DND-41 (cell line): ENCODE measurements around the gene CYLC1.

Experiments
- ATAC-seq: fragments of 200-7000 bp; cut with Tn5 transposase; 3 replicates; pipeline ENCODE4 v1.9.1; 2021; ENCODE audit warnings: low read depth; ENCODE audit not compliant: insufficient read depth
- DNase-seq: peaks from one replicate; pipeline ENCODE4 v3.0.0-alpha.2; 2020
- H2AFZ ChIP-seq: 2 replicates; pipeline ENCODE4 v1.6.0; 2012; ENCODE audit warnings: low read depth, low read length
- H3K27ac ChIP-seq: 2 replicates; pipeline ENCODE4 v1.5.1; 2012; ENCODE audit warnings: low read length, inconsistent platforms
- H3K27me3 ChIP-seq: fragments of 200-600 bp; sonication (generic); 2 replicates; pipeline ENCODE4 v1.6.0; 2012; ENCODE audit warnings: low read length, mild to moderate bottlenecking, inconsistent platforms; ENCODE audit not compliant: insufficient read depth, poor library complexity
- H3K36me3 ChIP-seq: 2 replicates; pipeline ENCODE4 v1.5.1; 2012; ENCODE audit warnings: low read length, inconsistent platforms; ENCODE audit not compliant: insufficient read depth
- H3K4me1 ChIP-seq: 2 replicates; pipeline ENCODE4 v1.5.1; 2012; ENCODE audit warnings: mild to moderate bottlenecking, low read length; ENCODE audit not compliant: insufficient read depth
- H3K4me2 ChIP-seq: 2 replicates; pipeline ENCODE4 v1.6.0; 2012; ENCODE audit warnings: mild to moderate bottlenecking, moderate library complexity, low read length, inconsistent platforms; ENCODE audit not compliant: insufficient read depth
- H3K4me3 ChIP-seq, 2 experiments: fragments of 200-600 bp in 1 of 2; shearing (Covaris generic) in 1 of 2; 2 replicates each; pipeline ENCODE4 v1.5.1; 2012 to 2016; ENCODE audit warnings: inconsistent platforms in 2 of 2, low read length in 2 of 2, mild to moderate bottlenecking in 2 of 2, low read depth in 1 of 2, moderate library complexity in 1 of 2
- H3K79me2 ChIP-seq: 2 replicates; pipeline ENCODE4 v1.6.0; 2012; ENCODE audit warnings: low read length, inconsistent platforms; ENCODE audit not compliant: insufficient read depth
- H3K9ac ChIP-seq: 2 replicates; pipeline ENCODE4 v1.6.0; 2012; ENCODE audit warnings: low read depth, mild to moderate bottlenecking, inconsistent platforms, low read length, moderate library complexity
- H3K9me3 ChIP-seq: 2 replicates; pipeline ENCODE4 v1.5.1; 2012; ENCODE audit warnings: low read length, moderate library complexity, mild to moderate bottlenecking, inconsistent platforms; ENCODE audit not compliant: insufficient read depth, severe bottlenecking
- H4K20me1 ChIP-seq: 2 replicates; pipeline ENCODE4 v1.6.0; 2012; ENCODE audit warnings: low read length; ENCODE audit not compliant: insufficient read depth
- EZH2 ChIP-seq: IDR thresholded peaks from 3 replicates; pipeline ENCODE4 v1.6.1; 2012; ENCODE audit warnings: borderline replicate concordance, low read depth, mild to moderate bottlenecking, moderate library complexity, low read length, inconsistent platforms; ENCODE audit not compliant: severe bottlenecking
- TF ChIP-seq, protein P1 (sequence below): IDR thresholded peaks from 2 replicates; pipeline ENCODE4 v1.5.1; 2012; ENCODE audit warnings: borderline replicate concordance, low read length, moderate library complexity, mild to moderate bottlenecking; ENCODE audit not compliant: poor library complexity, severe bottlenecking; ENCODE audit errors: extremely low read depth

The CYLC1 gene

GRCh38 chrX:83845397-83845796 is 15.5 kb upstream of the CYLC1 start:
- no peak for TF ChIP-seq EZH2
- TF ChIP-seq, protein P1, sequence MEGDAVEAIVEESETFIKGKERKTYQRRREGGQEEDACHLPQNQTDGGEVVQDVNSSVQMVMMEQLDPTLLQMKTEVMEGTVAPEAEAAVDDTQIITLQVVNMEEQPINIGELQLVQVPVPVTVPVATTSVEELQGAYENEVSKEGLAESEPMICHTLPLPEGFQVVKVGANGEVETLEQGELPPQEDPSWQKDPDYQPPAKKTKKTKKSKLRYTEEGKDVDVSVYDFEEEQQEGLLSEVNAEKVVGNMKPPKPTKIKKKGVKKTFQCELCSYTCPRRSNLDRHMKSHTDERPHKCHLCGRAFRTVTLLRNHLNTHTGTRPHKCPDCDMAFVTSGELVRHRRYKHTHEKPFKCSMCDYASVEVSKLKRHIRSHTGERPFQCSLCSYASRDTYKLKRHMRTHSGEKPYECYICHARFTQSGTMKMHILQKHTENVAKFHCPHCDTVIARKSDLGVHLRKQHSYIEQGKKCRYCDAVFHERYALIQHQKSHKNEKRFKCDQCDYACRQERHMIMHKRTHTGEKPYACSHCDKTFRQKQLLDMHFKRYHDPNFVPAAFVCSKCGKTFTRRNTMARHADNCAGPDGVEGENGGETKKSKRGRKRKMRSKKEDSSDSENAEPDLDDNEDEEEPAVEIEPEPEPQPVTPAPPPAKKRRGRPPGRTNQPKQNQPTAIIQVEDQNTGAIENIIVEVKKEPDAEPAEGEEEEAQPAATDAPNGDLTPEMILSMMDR = peak; percentile 69
- DNase-seq = no peak
- H2AFZ ChIP-seq = no peak overlapping the region

DNA sequence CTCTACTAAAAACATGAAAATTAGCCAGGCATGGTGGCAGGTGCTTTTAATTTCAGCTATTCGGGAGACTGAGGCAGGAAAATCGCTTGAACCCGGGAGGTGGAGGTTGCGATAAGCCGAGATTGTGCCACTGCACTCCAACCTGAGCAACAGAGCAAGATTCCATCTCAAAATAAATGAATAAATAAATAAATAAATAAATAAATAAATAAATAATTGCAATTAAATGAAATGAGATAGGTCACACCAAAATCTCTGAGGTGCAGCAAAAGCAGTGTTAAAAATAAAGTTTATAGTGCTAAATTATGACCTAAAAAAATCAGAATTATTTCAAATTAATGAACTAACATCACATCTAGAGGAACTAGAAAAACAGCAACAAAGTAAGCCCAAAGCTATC is 13.6 kb upstream of the CYLC1 start:
- Histone ChIP-seq H3K4me2 (no peak overlapping the region), H3K4me1 (no peaks in the 10 kb centered on the region), H3K27me3 (no peaks in the 10 kb centered on the region), H3K79me2 (no peaks in the 10 kb centered on the region), H3K36me3 (no peaks in the 10 kb centered on the region), H4K20me1 (no peaks in the 10 kb centered on the region), H3K4me3 (no peak overlapping the region), H3K9ac (no peak overlapping the region), H3K9me3 (no peaks in the 10 kb centered on the region), H2AFZ (no peak overlapping the region), H3K27ac (no peak overlapping the region)
- TF ChIP-seq, protein P1 = no peak
- no peak for TF ChIP-seq EZH2
- no peak for ATAC-seq
- DNase-seq = no peak

More at GRCh38 chrX:83845397-83845796, 15.5 kb upstream of the CYLC1 start:
- ATAC-seq = peak; percentile 52; the same call in 1 of the 3 replicates
- Histone ChIP-seq H3K9me3 (no peaks in the 10 kb centered on the region), H3K27ac (no peak overlapping the region), H3K36me3 (no peaks in the 10 kb centered on the region), H4K20me1 (no peaks in the 10 kb centered on the region), H3K4me1 (no peaks in the 10 kb centered on the region), H3K9ac (no peak overlapping the region), H3K79me2 (no peaks in the 10 kb centered on the region), H3K27me3 (no peaks in the 10 kb centered on the region), H3K4me3 (no peak overlapping the region), H3K4me2 (no peak overlapping the region)

- H3K36me3 ChIP-seq = no peaks in the 10 kb centered on the region
- no peak overlapping the region for H3K4me2 ChIP-seq
- TF ChIP-seq EZH2 = no peak
- TF ChIP-seq, protein P1 = no peak
- no peaks in the 10 kb centered on the region for H3K27me3 ChIP-seq
- no peaks in the 10 kb centered on the region for H4K20me1 ChIP-seq
- no peak overlapping the region for H3K9ac ChIP-seq
- no peak overlapping the region for H3K27ac ChIP-seq
- no peaks in the 10 kb centered on the region for H3K4me1 ChIP-seq
- no peaks in the 10 kb centered on the region for H3K9me3 ChIP-seq
- ATAC-seq (no peak), DNase-seq (no peak)
- no peak overlapping the region for H3K4me3 ChIP-seq
- H2AFZ ChIP-seq = no peak overlapping the region
- no peaks in the 10 kb centered on the region for H3K79me2 ChIP-seq
These were observed 27.6 kb downstream of the CYLC1 start for GRCh38 chrX:83888585-83888984.

GRCh38 chrX:83892433-83892832 is 31.5 kb downstream of the CYLC1 start:
- no peak for TF ChIP-seq EZH2
- TF ChIP-seq, protein P1 = no peak
- Histone ChIP-seq H3K9me3 (no peaks in the 10 kb centered on the region), H3K4me3 (no peak overlapping the region), H4K20me1 (no peaks in the 10 kb centered on the region), H3K79me2 (no peaks in the 10 kb centered on the region), H3K27ac (no peak overlapping the region), H3K4me1 (no peaks in the 10 kb centered on the region), H3K27me3 (no peaks in the 10 kb centered on the region), H2AFZ (no peak overlapping the region), H3K9ac (no peak overlapping the region), H3K36me3 (no peaks in the 10 kb centered on the region), H3K4me2 (no peak overlapping the region)
- DNase-seq = no peak
- ATAC-seq = no peak
